Upper lobe of left lung (tissue), 4 donors: Measurements from ENCODE around the gene NKG7.

ENCODE experiments used
- CTCF ChIP-seq, 6 experiments: fragments of 450-650 bp in 4 of 6; fragments of 200-600 bp in 2 of 6; sonication (generic) in 2 of 6; IDR thresholded peaks; one replicate each; pipeline ENCODE4 v1.5.1; 2016 to 2019; ENCODE audit warnings: antibody characterized with exemption in 6 of 6
- POLR2A ChIP-seq, 4 donors: fragments of 450-650 bp; IDR thresholded peaks; one replicate each; pipeline ENCODE4 v1.5.1; 2016 to 2017; ENCODE audit warnings: antibody characterized with exemption in 4 of 4, mild to moderate bottlenecking in 2 of 4
- POLR2AphosphoS5 ChIP-seq, 2 donors: sonication (generic); formaldehyde crosslinking; IDR thresholded peaks; one replicate each; pipeline ENCODE4 v1.5.1; 2017; ENCODE audit warnings: antibody characterized with exemption in 2 of 2

- TF ChIP-seq CTCF (IDR thresholded peaks at IDR 0.05) (no peak), POLR2A (IDR thresholded peaks at IDR 0.05) (peak in 3 of 4 donors; percentile 64 to 84 (median 81)), POLR2AphosphoS5 (IDR thresholded peaks at IDR 0.05) (peak in 1 of 2 donors; percentile 32)
These were observed 5.2 kb downstream of the NKG7 start for GRCh38 chr19:51367255-51367564.
